Measurements from ENCODE around the gene POPDC2. TPM values are rescaled to one million over a fixed set of nuclear protein-coding genes. Genes with fewer than 3 reads are reported as not detected.

The POPDC2 gene
- total RNA-seq, 2 donors from 2014 or later = 0.78 to 0.99 TPM

DNA sequence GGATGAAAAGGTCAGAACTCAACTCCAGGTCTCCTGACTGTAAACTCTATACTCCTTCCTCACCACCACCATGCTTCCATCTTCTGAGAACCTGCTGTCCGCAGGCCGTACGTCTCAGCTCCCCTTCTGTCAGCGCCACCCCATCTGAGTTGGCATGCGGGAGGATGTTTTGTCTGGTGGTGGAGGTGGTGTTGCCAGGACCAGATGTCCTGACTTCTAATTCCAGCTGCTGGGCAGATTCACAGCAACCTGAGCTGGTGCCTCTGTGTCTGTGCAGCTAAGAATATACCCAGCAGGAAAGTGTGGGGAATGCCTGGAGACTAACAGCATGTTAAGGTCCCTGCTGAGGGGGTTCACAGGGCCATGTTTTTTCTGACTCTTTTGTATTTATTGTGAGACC lies 39.5 kb downstream of the POPDC2 start:
- TF ChIP-seq, protein P1, sequence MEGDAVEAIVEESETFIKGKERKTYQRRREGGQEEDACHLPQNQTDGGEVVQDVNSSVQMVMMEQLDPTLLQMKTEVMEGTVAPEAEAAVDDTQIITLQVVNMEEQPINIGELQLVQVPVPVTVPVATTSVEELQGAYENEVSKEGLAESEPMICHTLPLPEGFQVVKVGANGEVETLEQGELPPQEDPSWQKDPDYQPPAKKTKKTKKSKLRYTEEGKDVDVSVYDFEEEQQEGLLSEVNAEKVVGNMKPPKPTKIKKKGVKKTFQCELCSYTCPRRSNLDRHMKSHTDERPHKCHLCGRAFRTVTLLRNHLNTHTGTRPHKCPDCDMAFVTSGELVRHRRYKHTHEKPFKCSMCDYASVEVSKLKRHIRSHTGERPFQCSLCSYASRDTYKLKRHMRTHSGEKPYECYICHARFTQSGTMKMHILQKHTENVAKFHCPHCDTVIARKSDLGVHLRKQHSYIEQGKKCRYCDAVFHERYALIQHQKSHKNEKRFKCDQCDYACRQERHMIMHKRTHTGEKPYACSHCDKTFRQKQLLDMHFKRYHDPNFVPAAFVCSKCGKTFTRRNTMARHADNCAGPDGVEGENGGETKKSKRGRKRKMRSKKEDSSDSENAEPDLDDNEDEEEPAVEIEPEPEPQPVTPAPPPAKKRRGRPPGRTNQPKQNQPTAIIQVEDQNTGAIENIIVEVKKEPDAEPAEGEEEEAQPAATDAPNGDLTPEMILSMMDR (IDR thresholded peaks at IDR 0.05) = no peak
- TF ChIP-seq POLR2A (IDR thresholded peaks at IDR 0.05) = no peak
- intact Hi-C loops (cut with DNase I) = no loop called here
- 89% methylated on average over 5 of the region's 5 CpGs; no CpG with 5 or more reads in 1 of the 2 donors for WGBS, 2 donors
- no peak overlapping the region for H3K4me3 ChIP-seq
- DNase-seq (no peak), ATAC-seq (no peak)
- H3K27ac ChIP-seq = no peak overlapping the region
- no peaks in the 10 kb centered on the region for H3K9me3 ChIP-seq
- H3K36me3 ChIP-seq (replicated peaks in 1 of 2; ENCODE audit: insufficient read depth in 1 of 2, low read depth in 2 of 2) = no peaks in the 10 kb centered on the region
- no peaks in the 10 kb centered on the region for H3K27me3 ChIP-seq
- H3K4me1 ChIP-seq = no peaks in the 10 kb centered on the region

GRCh38 chr3:119619094-119619493 lies 41.3 kb downstream of the POPDC2 start:
- WGBS, 2 donors = 72 to 74% methylated on average over 7 of the region's 7 CpGs
- Histone ChIP-seq H3K4me1 (no peaks in the 10 kb centered on the region), H3K27me3 (no peaks in the 10 kb centered on the region), H3K9me3 (no peaks in the 10 kb centered on the region), H3K4me3 (no peak overlapping the region), H3K27ac (no peak overlapping the region), H3K36me3 (replicated peaks in 1 of 2; ENCODE audit: insufficient read depth in 1 of 2, low read depth in 2 of 2) (no peaks in the 10 kb centered on the region)
- DNase-seq = no peak
- ATAC-seq = no peak
- no peak for TF ChIP-seq POLR2A (IDR thresholded peaks at IDR 0.05)
- TF ChIP-seq, protein P1 (IDR thresholded peaks at IDR 0.05) = no peak
- intact Hi-C loops (cut with DNase I) = no loop called here

- intact Hi-C loops (cut with DNase I) = no loop called here
Observed at GRCh38 chr3:119616056-119616455, 44.3 kb downstream of the POPDC2 start.

GRCh38 chr3:119613872-119614271 lies 46.5 kb downstream of the POPDC2 start:
- no peak overlapping the region for H3K4me3 ChIP-seq
- no peak overlapping the region for H3K27ac ChIP-seq
- H3K4me1 ChIP-seq = no peaks in the 10 kb centered on the region
- DNase-seq (no peak), ATAC-seq (no peak)
- no peaks in the 10 kb centered on the region for H3K27me3 ChIP-seq
- H3K9me3 ChIP-seq = no peaks in the 10 kb centered on the region
- intact Hi-C loops (cut with DNase I) = no loop called here
- no peaks in the 10 kb centered on the region for H3K36me3 ChIP-seq (replicated peaks in 1 of 2; ENCODE audit: insufficient read depth in 1 of 2, low read depth in 2 of 2)
- 85 to 97% methylated on average over 4 of the region's 4 CpGs for WGBS, 2 donors
- TF ChIP-seq, protein P1 (IDR thresholded peaks at IDR 0.05) = no peak
- TF ChIP-seq POLR2A (IDR thresholded peaks at IDR 0.05) = no peak

More at GRCh38 chr3:119616056-119616455, 44.3 kb downstream of the POPDC2 start:
- Histone ChIP-seq H3K27ac (no peak overlapping the region), H3K9me3 (no peaks in the 10 kb centered on the region), H3K4me3 (no peak overlapping the region), H3K36me3 (replicated peaks in 1 of 2; ENCODE audit: insufficient read depth in 1 of 2, low read depth in 2 of 2) (no peaks in the 10 kb centered on the region), H3K27me3 (no peaks in the 10 kb centered on the region), H3K4me1 (no peaks in the 10 kb centered on the region)
- 76 to 81% methylated on average over 4 of the region's 4 CpGs for WGBS, 2 donors
- TF ChIP-seq, protein P1 (IDR thresholded peaks at IDR 0.05) = no peak
- DNase-seq (no peak), ATAC-seq (no peak)

GRCh38 chr3:119613201-119613600 lies 47.2 kb downstream of the POPDC2 start:
- no peaks in the 10 kb centered on the region for H3K4me1 ChIP-seq
- no peak for TF ChIP-seq POLR2A (IDR thresholded peaks at IDR 0.05)
- TF ChIP-seq, protein P1 (IDR thresholded peaks at IDR 0.05) = no peak
- DNase-seq (no peak), ATAC-seq (no peak)
- H3K4me3 ChIP-seq = no peak overlapping the region
- no peaks in the 10 kb centered on the region for H3K9me3 ChIP-seq
- no peaks in the 10 kb centered on the region for H3K36me3 ChIP-seq (replicated peaks in 1 of 2; ENCODE audit: insufficient read depth in 1 of 2, low read depth in 2 of 2)
- intact Hi-C loops (cut with DNase I) = no loop called here
- H3K27me3 ChIP-seq = no peaks in the 10 kb centered on the region
- 80 to 82% methylated on average over 1 of the region's 1 CpG for WGBS, 2 donors
- H3K27ac ChIP-seq = no peak overlapping the region

Measured in body of pancreas (tissue), 4 donors.